Measurements from ENCODE around the gene SLC16A5. TPM values are rescaled to one million over a fixed set of nuclear protein-coding genes. Genes with fewer than 3 reads are reported as not detected.

SLC16A5 gene
- polyA plus RNA-seq (2012; ENCODE audit: insufficient read length, low read depth), result 2.3 TPM

- TF ChIP-seq FOXP2 (optimal IDR thresholded peaks at IDR 0.05; ENCODE audit: borderline replicate concordance, extremely low read depth, extremely low read length, insufficient read depth) (peak; percentile 68), TAF1 (IDR thresholded peaks at IDR 0.05; ENCODE audit: borderline replicate concordance, insufficient read depth, low read length) (0 out of 2 replicates have a peak, but pooled peaks have one; percentile 39), SIN3A (IDR thresholded peaks at IDR 0.05; ENCODE audit: borderline replicate concordance, insufficient read depth, low read length) (no peak)
These were observed at the start of gene SLC16A5 for GRCh38 chr17:75087558-75088453. SLC16A5 (plus strand) TSS chr17:75087954; CDS start chr17:75093637, 5,683 bp downstream.

GRCh38 chr17:75039238-75039637 lies 48.5 kb upstream of the SLC16A5 start:
- TF ChIP-seq TAF1 (IDR thresholded peaks at IDR 0.05; ENCODE audit: borderline replicate concordance, insufficient read depth, low read length) (no peak), SIN3A (IDR thresholded peaks at IDR 0.05; ENCODE audit: borderline replicate concordance, insufficient read depth, low read length) (no peak), FOXP2 (optimal IDR thresholded peaks at IDR 0.05; ENCODE audit: borderline replicate concordance, extremely low read depth, extremely low read length, insufficient read depth) (no peak), POLR2AphosphoS5 (IDR thresholded peaks at IDR 0.05; ENCODE audit: low read depth, low read length) (no peak), REST (IDR thresholded peaks at IDR 0.05; ENCODE audit: insufficient read depth in 1 of 2, low read depth in 2 of 2, low read length in 2 of 2) (no peak)

- no peak for TF ChIP-seq REST (IDR thresholded peaks at IDR 0.05; ENCODE audit: insufficient read depth in 1 of 2, low read depth in 2 of 2, low read length in 2 of 2)
- no peak for TF ChIP-seq POLR2AphosphoS5 (IDR thresholded peaks at IDR 0.05; ENCODE audit: low read depth, low read length)
- TF ChIP-seq SIN3A (IDR thresholded peaks at IDR 0.05; ENCODE audit: borderline replicate concordance, insufficient read depth, low read length), result no peak
- no peak for TF ChIP-seq TAF1 (IDR thresholded peaks at IDR 0.05; ENCODE audit: borderline replicate concordance, insufficient read depth, low read length)
- TF ChIP-seq FOXP2 (optimal IDR thresholded peaks at IDR 0.05; ENCODE audit: borderline replicate concordance, extremely low read depth, extremely low read length, insufficient read depth), result no peak
These were observed 46.0 kb upstream of the SLC16A5 start for GRCh38 chr17:75041656-75042280.

GRCh38 chr17:75044716-75045115 lies 43.0 kb upstream of the SLC16A5 start:
- TF ChIP-seq SIN3A (IDR thresholded peaks at IDR 0.05; ENCODE audit: borderline replicate concordance, insufficient read depth, low read length) (no peak), TAF1 (IDR thresholded peaks at IDR 0.05; ENCODE audit: borderline replicate concordance, insufficient read depth, low read length) (no peak)

- TF ChIP-seq SIN3A (IDR thresholded peaks at IDR 0.05; ENCODE audit: borderline replicate concordance, insufficient read depth, low read length) (peak; percentile 67; the same call in 1 of the 2 replicates), REST (IDR thresholded peaks at IDR 0.05; ENCODE audit: insufficient read depth in 1 of 2, low read depth in 2 of 2, low read length in 2 of 2) (peak in 1 of 2 experiments; percentile 42; a peak in 1 of 4 replicates), TAF1 (IDR thresholded peaks at IDR 0.05; ENCODE audit: borderline replicate concordance, insufficient read depth, low read length) (peak; percentile 89), POLR2AphosphoS5 (IDR thresholded peaks at IDR 0.05; ENCODE audit: low read depth, low read length) (peak; percentile 99), FOXP2 (optimal IDR thresholded peaks at IDR 0.05; ENCODE audit: borderline replicate concordance, extremely low read depth, extremely low read length, insufficient read depth) (peak; percentile 46)
These were observed 41.1 kb upstream of the SLC16A5 start, which contains the start of the genes ATP5PD and KCTD2 for GRCh38 chr17:75046407-75047289. ATP5PD (minus strand) TSS chr17:75046969; CDS start chr17:75042650, 4,319 bp downstream. KCTD2 (plus strand) TSS chr17:75047225; CDS start chr17:75047251, 26 bp downstream.
